ENCODE measurements around the gene FAM221B.
A peak's percentile ranks its signal among the peaks of the same experiment; 100 is the strongest.

FAM221B gene

DNA sequence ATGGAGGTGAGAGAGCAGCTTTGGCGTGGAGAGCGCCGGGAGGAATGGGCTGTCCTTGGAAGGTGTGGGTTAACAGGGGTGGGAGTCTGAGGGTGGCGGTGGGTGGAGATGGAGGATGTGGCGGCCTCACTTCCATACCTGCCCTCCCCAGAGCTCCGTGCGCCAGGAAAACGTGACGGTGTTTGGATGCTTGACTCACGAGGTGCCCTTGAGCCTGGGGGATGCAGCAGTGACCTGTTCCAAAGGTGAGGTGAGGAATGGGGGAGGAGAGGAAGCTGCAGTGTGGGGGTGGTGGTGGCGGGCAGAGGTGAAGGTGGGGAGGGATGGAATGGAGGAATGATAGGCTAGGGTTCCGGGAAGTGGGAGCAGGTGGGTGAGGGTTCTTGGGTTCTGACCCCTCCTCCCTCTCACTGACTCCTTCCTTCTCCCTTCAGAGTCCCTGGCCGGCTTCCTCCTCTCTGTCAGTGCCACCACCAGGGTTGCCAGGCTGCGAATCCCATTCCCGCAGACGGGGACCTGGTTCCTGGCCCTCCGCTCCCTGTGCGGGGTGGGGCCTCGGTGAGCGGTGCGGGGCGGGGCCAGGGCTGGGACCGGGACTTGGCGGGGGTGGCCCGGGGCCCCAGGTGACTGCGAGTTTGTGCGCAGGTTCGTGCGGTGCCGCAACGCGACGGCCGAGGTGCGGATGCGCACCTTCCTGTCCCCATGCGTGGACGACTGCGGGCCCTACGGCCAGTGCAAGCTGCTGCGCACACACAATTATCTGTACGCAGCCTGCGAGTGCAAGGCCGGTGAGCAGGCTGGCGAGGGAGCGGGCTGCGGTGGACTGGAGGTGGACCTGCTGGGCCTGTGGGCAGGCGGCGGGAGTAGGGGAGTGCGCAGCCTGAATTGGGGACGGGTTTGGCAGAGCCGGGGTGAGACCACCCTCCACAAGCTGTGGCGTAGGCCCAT, 17.6 kb upstream of the FAM221B start:
- DNase-seq (ENCODE audit: low read depth), result no peak

DNA sequence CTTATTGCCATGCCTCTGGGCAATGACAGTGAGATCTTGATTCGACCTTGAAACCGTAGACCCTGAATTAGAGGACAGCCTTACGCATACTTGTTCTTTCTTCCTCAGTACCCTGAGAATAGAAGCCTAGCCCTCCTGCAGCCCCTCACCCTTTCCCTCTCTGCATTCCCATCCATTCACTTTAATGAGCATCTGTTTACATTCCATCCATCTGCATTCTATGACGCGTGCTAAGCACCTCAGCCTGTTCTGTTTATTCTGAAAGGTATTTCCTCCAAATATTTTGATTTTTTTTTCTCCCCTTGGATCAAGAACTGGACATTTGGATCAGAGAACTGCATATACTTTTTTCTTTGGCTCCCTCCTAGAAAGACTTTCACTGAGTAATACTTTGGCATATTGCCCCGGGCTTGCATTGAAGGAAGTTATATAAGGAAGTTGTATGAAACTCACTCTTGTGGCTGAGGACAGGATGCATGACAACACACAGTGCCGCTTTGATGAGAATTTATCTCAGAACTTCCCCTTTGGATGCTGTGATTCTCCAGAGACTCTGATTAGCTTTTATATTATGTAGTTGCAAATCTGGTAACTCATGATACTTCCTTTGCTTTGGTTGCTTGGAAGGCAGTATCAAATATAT, 16.2 kb upstream of the FAM221B start:
- DNase-seq (ENCODE audit: low read depth), result peak; percentile 64

DNA sequence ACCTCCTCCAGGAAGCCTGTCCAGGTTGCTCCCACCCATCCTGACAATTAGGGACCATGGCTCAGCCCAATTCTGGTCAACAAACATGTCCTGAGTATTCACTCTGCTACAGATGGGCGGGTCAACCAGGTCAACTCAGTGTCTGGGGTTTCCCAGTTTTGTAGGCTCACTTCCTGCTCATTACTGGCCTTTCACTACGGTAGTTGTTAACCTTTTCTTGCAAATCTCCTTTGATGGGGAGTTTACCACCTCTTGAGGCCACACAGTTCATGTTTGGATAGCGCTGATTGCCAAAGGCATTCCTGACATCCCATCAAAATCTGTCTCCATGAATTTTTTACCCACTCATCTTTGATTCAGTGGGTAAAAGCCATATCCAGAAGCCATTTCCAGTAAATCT, 14.3 kb upstream of the FAM221B start:
- no peak for DNase-seq (ENCODE audit: low read depth)

DNA sequence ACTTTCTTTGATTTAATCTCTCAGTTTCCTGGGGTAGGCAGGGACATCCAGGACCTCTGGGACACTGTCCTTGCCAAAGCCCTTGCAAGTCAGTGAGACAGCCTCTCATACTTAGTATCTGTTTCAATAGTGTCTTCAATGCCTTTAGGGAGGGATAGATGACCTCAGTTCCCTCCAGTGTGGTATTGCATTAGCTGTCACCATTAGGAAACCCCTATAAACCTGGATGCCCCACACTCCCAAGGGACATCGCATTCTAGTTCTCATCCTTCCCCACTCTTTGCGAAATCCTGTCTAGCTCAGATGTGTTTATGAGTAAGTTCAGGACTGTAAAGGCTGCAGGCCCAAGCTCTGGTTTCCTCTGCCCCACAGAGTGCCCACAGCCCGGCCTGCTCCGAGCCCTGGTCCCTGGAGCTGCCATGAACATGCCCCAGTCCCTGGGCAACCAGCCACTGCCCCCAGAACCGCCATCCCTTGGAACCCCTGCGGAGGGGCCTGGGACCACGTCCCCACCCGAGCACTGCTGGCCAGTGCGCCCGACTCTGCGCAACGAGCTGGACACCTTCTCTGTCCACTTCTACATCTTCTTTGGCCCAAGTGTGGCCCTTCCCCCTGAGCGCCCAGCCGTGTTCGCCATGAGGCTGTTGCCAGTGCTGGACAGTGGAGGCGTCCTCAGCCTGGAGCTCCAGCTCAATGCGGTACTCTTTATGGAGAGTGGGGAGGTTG, 13.7 kb upstream of the FAM221B start:
- DNase-seq (ENCODE audit: low read depth), result no peak

DNA sequence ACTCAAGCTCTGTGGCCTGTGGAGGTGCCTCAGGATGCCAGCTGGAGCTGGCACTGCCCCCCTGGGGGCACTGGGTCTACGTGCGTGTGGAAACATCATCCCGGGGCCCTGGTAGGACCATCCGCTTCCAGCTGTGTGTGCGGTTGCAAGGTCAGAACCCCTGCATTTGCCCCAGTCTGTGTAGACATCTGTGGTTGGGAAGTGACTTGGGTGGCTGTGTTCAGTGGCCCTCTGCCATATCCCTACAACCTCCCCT, 13.0 kb upstream of the FAM221B start:
- no peak for DNase-seq (ENCODE audit: low read depth)

- DNase-seq (ENCODE audit: low read depth), result no peak
These were observed 12.5 kb upstream of the FAM221B start for GRCh38 chr9:35840881-35841644.

DNA sequence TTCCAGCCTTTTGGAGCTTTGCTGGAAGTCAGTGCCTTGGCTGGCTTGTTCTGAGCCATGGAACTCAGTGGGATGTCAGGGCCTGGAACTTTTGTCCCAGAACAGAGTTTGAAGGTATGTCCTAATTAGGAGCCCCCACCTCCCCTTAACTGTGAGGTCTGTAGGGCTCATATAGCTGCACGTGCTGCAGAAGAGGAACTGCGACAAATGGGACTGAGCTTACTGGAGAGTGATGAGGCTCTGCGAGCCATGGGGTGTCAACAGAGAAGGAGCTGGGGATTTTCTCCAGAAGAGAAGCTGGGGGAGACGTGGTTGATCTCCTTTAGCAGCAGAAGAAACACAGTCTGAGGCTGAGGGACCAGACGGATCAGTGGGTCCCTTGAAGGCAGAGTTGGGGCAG, 11.4 kb upstream of the FAM221B start:
- no peak for DNase-seq (ENCODE audit: low read depth)

GRCh38 chr9:35836595-35836994, 8.1 kb upstream of the FAM221B start:
- DNase-seq (ENCODE audit: low read depth), result no peak

DNA sequence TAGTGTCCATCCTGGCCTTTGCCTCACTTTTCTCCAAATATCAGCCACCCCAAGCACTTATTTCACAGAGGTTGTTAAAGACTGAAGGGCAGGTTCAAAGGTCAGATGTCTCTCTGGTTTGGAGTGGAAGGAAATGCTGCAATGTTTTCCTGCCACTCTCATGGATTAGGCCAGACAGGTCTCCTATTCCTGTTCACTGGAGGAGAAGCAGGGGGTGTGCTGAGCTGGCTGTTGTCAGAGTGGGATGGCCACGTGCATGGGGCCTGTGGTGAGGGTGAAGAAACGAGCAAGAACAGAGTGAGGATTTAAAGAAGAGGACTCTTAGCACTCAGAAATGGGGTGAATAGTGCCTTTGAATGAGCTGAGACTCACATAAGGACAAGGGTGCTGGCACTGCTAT, 7.2 kb upstream of the FAM221B start:
- DNase-seq (ENCODE audit: low read depth), result no peak

DNA sequence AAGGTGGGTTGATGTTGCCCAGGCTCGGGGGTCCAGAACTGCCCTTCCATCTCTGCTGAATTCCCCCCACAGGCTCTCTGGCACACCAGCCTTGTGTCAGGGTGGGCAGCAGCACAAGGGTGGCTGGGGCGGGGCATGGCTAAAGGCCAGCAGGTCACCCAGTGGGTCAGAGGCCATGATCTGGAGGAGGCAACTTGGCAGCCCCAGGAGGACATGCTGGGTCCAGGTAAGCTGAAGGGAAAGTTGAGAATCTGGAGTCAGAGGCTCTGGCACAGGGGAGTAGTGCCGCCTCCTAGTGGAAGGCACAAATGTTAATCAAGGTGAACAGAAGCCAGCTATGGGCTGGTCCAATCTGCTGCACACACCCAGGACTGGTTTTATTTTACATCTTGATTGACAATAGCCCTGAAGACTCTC, 6.7 kb upstream of the FAM221B start:
- DNase-seq (ENCODE audit: low read depth), result no peak

DNA sequence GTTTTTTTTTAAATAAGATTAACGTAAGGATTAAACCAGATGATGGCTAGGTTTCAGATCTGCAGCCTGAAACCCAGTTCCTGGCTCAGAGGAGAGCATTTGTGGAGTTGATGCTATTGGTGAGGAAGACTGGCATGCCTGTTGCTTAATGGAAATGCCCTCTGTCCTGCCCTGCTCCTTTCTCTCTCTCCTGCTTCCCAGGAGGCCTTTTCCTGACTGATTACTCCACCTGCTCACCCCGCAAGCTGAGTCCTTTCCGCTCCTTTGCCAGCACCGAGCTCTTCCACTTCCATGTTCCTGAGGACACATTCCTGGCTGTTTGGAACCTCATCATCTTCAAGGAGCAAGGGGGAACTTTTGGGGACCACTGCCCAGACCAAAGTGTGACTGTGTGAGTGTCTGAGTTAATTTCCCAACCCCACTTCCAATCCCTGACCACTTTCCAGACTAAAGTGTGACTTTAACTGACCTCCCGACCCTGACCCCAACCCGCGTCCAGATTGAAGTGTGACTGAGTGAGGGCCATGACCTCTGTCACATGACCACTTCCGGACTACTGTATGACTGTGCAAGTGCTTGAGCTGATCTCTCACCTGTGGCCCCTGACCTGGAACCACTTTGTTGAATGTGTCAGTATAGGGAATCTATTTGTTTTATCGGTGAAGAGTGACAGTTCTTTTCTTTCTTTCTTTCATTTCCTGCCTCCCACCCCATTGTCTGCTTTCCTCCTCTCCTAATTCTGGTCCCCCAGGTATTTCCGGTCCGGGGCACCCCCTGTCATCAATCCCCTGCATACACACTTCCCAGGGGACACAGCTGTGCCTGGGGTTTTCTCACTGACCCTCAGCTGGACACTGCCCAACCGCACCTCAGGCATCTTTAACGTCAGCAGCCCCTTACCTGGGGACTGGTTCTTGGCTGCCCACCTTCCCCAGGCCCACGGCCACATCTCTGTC, 6.0 kb upstream of the FAM221B start:
- DNase-seq (ENCODE audit: low read depth), result no peak

- no peak for DNase-seq (ENCODE audit: low read depth)
These were observed 4.3 kb upstream of the FAM221B start for GRCh38 chr9:35832814-35833213.

DNA sequence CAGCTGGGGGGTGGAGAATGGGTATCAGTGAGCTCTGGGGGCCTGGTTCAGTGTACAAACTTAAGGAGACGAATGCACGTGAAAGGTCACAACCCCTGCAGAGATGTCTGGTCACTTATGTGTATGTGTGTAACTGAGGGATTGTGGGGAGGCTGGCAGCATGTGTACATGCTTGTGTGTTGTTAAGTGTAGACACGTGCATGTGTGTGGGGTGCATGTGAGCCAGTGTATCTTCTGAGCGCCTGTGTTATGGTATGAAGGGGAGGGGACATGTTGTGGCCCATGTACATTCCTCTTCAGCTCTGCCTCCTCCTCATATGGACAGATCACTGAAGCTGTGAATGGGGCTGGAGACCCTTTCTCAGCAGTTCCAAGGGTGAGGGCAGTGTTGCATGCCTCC, 2.5 kb upstream of the FAM221B start:
- no peak for DNase-seq (ENCODE audit: low read depth)

DNA sequence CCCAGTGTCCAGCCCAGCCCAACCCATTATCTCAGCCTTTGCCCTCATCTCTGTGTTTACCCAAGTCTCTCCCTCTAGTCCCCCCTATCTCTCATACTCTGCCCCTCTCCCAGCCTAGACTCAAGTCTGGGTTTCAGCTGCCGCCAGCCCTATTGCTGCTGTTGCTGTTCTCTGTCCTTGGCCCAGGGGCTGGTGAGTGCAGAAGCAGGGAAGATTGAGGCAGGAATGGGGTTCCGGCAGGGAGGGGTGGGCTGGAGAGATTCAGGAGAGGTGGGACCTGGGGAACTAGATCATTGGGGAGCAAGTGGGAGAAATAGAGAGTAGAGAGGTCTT, 1.2 kb upstream of the FAM221B start:
- no peak for DNase-seq (ENCODE audit: low read depth)

GRCh38 chr9:35829084-35829763, 692 bp upstream of the FAM221B start, which contains the start of gene TMEM8B:
TSS of gene TMEM8B (plus strand) at chr9:35829228. CDS start at chr9:35829448, 220 bp downstream.
- no peak for DNase-seq (ENCODE audit: low read depth)

- DNase-seq (ENCODE audit: low read depth), result peak; percentile 65
These were observed 1.0 kb downstream of the FAM221B start for GRCh38 chr9:35827486-35827885.

DNA sequence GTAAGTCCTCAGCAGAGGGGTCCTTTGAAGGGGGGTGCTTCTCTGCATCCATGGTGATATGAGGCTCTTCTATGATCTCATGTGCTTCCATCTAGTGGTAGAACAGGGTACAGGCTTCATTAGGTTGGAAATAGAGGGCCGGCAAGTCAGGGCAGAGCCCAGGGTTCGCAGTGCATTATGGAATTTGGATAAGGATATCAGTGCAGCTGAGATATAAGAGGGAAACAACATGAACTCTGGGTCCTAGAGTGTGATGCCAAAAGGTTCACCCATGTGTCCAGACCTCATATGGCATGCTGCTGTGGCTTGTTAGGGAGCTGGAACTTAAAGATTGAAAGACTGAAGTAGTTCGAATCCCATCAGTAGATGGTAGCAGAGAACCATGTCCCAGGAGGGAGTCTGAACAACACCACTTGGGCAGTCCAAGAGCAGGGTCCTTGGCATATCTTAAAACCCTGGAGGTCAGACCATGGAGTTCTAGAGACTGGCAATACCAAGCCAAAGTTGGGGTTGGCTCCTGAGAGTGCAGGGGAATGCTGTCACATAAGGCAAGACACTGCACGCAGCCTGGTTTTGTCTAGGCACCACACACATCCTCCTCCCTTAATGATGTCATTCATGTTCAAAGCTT, 2.3 kb downstream of the FAM221B start:
- DNase-seq (ENCODE audit: low read depth), result no peak

DNA sequence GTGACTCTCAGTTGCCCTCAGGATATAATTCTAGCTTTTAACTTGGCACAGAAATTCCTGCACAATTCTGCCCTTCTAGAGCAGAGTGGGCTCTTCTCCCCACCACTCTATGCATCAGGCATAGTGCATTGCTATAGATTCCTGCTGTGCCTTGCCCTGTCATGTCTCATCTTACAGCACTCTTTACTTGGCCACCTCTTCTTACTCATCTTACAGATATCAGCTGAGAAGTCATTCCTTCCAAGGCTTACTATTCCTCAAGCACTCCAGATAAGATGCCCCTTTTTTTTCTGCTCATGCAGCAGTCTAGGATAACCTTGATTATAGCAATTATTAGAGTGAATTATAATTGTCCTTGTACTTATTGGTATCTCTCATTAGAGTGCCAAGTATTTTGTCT, 5.6 kb downstream of the FAM221B start:
- DNase-seq (ENCODE audit: low read depth), result no peak

GRCh38 chr9:35820076-35820475, 8.5 kb downstream of the FAM221B start:
- no peak for DNase-seq (ENCODE audit: low read depth)

DNA sequence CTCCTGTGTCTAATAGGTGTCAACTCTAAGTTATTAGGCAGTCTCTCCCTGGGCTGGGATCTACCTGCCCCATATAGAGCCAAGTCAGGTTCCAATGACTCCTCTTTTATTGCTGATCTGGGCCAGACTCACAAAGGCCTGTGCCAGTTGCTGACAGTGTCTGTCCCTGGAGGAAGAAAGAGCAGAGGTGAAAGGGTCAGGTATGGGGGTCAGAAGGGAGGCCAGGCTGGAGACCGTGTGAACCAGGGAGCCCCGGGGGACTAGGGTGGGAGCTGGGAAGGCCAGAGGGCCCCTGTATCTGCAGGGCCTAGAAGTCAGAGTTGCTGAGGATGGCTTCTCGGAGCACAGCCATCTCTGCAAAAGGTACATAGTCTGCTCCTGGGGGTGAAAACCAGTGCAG, 10.2 kb downstream of the FAM221B start:
- no peak for DNase-seq (ENCODE audit: low read depth)

Data from GM04503 (cell line).